Thyroid gland (tissue), 4 donors: ENCODE measurements around the gene TMEM121. TPM values are rescaled to one million over a fixed set of nuclear protein-coding genes. Genes with fewer than 3 reads are reported as not detected.
"Not testable (repeated sequence)": the region's sequence is repeated elsewhere in the genome, so short reads cannot be mapped to it uniquely, and the experiment has no call there.

Source experiments
- DNase-seq, 2 donors: peaks; one replicate each; pipeline ENCODE4 v3.0.0-alpha.2; 2019
- H3K27ac ChIP-seq, 3 donors: fragments of 200-600 bp; sonication (generic); 1 replicate in 2 of 3; 2 replicates in 1 of 3; pipeline ENCODE4 v1.5.1; 2016 to 2019; ENCODE audit warnings: mild to moderate bottlenecking in 1 of 3, moderate library complexity in 1 of 3
- H3K27me3 ChIP-seq: fragments of 200-600 bp; sonication (generic); one replicate; pipeline ENCODE4 v1.5.1; 2019
- H3K36me3 ChIP-seq, 2 donors: fragments of 200-600 bp; sonication (generic); one replicate each; pipeline ENCODE4 v1.5.1; 2016 to 2019
- H3K4me1 ChIP-seq, 2 donors: fragments of 200-600 bp; sonication (generic); one replicate each; pipeline ENCODE4 v1.5.1; 2017 to 2019
- H3K4me3 ChIP-seq, 3 donors: fragments of 200-600 bp; sonication (generic); replicated peaks in 1 of 3; 1 replicate in 2 of 3; 2 replicates in 1 of 3; pipeline ENCODE4 v1.5.1; 2016; ENCODE audit warnings: mild to moderate bottlenecking in 1 of 3
- H3K9me3 ChIP-seq: fragments of 200-600 bp; sonication (generic); one replicate; pipeline ENCODE4 v1.5.1; 2017
- CTCF ChIP-seq, 6 experiments: fragments of 200-600 bp in 3 of 6; fragments of 450-650 bp in 3 of 6; sonication (generic) in 3 of 6; IDR thresholded peaks; one replicate each; pipeline ENCODE4 v1.5.1; 2016 to 2019; ENCODE audit warnings: antibody characterized with exemption in 6 of 6, mild to moderate bottlenecking in 2 of 6, inconsistent platforms in 1 of 6, moderate library complexity in 1 of 6
- POLR2A ChIP-seq, 2 donors: fragments of 450-650 bp; IDR thresholded peaks; one replicate each; pipeline ENCODE4 v1.6.1; 2017; ENCODE audit warnings: antibody characterized with exemption in 2 of 2, mild to moderate bottlenecking in 2 of 2, moderate library complexity in 1 of 2
- WGBS, 2 donors: methylation state at CpG; one replicate each; pipeline ENCODE4 v1.1.5; 2017; 5-methylcytosine and 5-hydroxymethylcytosine counted together
- intact Hi-C: fragments of 100-400 bp; cut with DNase I; formaldehyde crosslinking; loops from one replicate; pipeline ENCODE4 v1.15.1; 2023
- total RNA-seq, 4 donors: library from RNA; depleted of rRNA; stranded (reverse); fragments of >200 nt; gene quantifications; one replicate each; pipeline ENCODE4 v1.2.3, GENCODE V29; 2016

Gene TMEM121
- total RNA-seq, 4 donors from 2014 or later: 9.3 to 19.1 (median 15.2) TPM

- H3K36me3 ChIP-seq: no peaks in the 10 kb centered on the region
- H3K27ac ChIP-seq: no peak overlapping the region
- no peaks in the 10 kb centered on the region for H3K9me3 ChIP-seq
- intact Hi-C loops: no loop called here
- no peaks in the 10 kb centered on the region for H3K27me3 ChIP-seq
- DNase-seq: no peak
- WGBS, 2 donors: 90 to 95% methylated on average over 2 to 30 of the region's 38 CpGs
- H3K4me3 ChIP-seq: no peak overlapping the region
- H3K4me1 ChIP-seq: no peaks in the 10 kb centered on the region
- TF ChIP-seq CTCF (IDR thresholded peaks at IDR 0.05) (no peak), POLR2A (IDR thresholded peaks at IDR 0.05) (no peak)
Observed at GRCh38 chr14:105547741-105548169, 21.4 kb downstream of the TMEM121 start.

- Histone ChIP-seq H3K36me3 (no peaks in the 10 kb centered on the region), H3K27me3 (no peaks in the 10 kb centered on the region), H3K4me1 (no peaks in the 10 kb centered on the region), H3K27ac (no peak overlapping the region), H3K4me3 (no peak overlapping the region), H3K9me3 (no peaks in the 10 kb centered on the region)
- TF ChIP-seq CTCF (IDR thresholded peaks at IDR 0.05) (no peak), POLR2A (IDR thresholded peaks at IDR 0.05) (no peak)
- 90 to 93% methylated on average over 23 of the region's 23 CpGs for WGBS, 2 donors
- DNase-seq: no peak
- intact Hi-C loops: no loop called here
Observed at GRCh38 chr14:105549481-105549880, 23.1 kb downstream of the TMEM121 start.

GRCh38 chr14:105554022-105554421, 27.6 kb downstream of the TMEM121 start:
- H3K36me3 ChIP-seq: no peaks in the 10 kb centered on the region
- DNase-seq: no peak
- TF ChIP-seq POLR2A (IDR thresholded peaks at IDR 0.05) (no peak), CTCF (IDR thresholded peaks at IDR 0.05) (no peak)
- H3K4me3 ChIP-seq: no peak overlapping the region
- no peak overlapping the region for H3K27ac ChIP-seq
- 90 to 94% methylated on average over 6 of the region's 6 CpGs for WGBS, 2 donors
- H3K4me1 ChIP-seq: no peaks in the 10 kb centered on the region
- H3K9me3 ChIP-seq: no peaks in the 10 kb centered on the region
- intact Hi-C loops: loop anchor here (10.0 kb wide), 1 partner anchor 391 kb away; no protein-coding TSS in a partner anchor
- no peaks in the 10 kb centered on the region for H3K27me3 ChIP-seq

GRCh38 chr14:105554523-105554922, 28.1 kb downstream of the TMEM121 start:
- Histone ChIP-seq H3K4me1 (no peaks in the 10 kb centered on the region), H3K36me3 (no peaks in the 10 kb centered on the region), H3K27me3 (no peaks in the 10 kb centered on the region), H3K4me3 (no peak overlapping the region), H3K27ac (no peak overlapping the region), H3K9me3 (no peaks in the 10 kb centered on the region)
- intact Hi-C loops: loop anchor here (10.0 kb wide), 1 partner anchor 390 kb away; no protein-coding TSS in a partner anchor
- TF ChIP-seq POLR2A (IDR thresholded peaks at IDR 0.05) (no peak), CTCF (IDR thresholded peaks at IDR 0.05) (no peak)
- no peak for DNase-seq
- WGBS, 2 donors: 84 to 85% methylated on average over 5 of the region's 5 CpGs

- DNase-seq, H3K27me3 ChIP-seq, H3K4me3 ChIP-seq, H3K27ac ChIP-seq, H3K4me1 ChIP-seq, H3K9me3 ChIP-seq, H3K36me3 ChIP-seq: not testable (repeated sequence)
- intact Hi-C loops: loop anchor here (10.0 kb wide), 1 partner anchor 387 kb away; no protein-coding TSS in a partner anchor
- 79 to 90% methylated on average over 19 of the region's 19 CpGs for WGBS, 2 donors
Observed at GRCh38 chr14:105557671-105558070, 31.3 kb downstream of the TMEM121 start.
